Measurements from ENCODE around the gene MAGI3.
"Not testable (repeated sequence)": the region's sequence is repeated elsewhere in the genome, so short reads cannot be mapped to it uniquely, and the experiment has no call there.

MAGI3 gene

DNA sequence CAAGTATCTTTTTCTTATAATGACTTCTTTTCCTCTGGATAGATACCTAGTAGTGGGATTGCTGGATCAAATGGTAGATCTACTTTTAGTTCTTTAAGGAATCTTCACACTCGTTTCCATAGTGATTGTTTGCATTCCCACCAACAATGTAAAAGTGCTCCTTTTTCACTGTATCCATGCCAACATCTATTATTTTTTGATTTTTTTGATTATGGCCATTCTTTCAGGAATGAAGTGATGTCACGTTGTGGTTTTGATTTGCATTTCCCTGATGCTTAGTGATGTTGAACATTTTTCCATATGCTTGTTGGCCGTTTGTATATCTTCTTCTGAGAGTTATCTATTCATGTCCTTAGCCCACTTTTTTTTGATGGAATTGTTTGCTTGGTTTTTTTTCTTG is 94.8 kb downstream of the MAGI3 start:
- H3K36me3 ChIP-seq (ENCODE audit: control insufficient read depth, insufficient read depth, low read length); H3K4me1 ChIP-seq (ENCODE audit: control insufficient read depth, insufficient read depth, low read length); H3K9ac ChIP-seq (ENCODE audit: low read length); H3K27me3 ChIP-seq (ENCODE audit: control insufficient read depth, insufficient read depth, low read length); H3K27ac ChIP-seq (ENCODE audit: low read depth, low read length); H3K4me3 ChIP-seq (ENCODE audit: low read depth, low read length): not testable (repeated sequence)
- peaks cover 12% of the 10 kb centered on the region for H3K9me3 ChIP-seq (ENCODE audit: control insufficient read depth, insufficient read depth, low read depth, low read length)

DNA sequence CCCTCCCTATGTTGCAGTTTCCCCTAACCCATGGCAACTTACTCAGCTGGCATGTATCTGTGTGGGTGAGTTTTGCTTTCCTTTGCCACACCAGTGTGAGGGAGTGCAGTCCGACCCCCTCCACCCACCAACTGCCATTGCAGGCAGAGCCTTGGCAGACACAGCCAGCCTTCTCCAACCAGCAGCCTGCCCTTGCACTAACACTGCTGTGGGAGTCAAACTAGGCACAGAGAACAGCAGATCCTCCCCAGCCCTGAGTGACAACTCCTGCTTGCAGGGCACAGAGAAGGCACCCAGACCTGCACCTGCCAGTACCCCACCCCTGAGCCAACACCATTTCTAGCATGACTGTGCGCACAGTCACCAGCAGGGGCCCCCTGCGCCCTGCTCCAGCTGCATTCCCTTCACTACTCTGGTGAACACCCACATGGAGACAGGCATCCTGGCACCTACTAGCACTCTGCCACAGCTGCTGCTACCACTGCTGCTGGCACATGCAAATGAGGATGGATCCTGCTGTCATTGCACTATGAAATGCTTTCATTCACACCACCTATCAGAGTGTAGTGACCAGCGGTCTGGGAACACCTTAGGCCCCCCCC is 98.4 kb downstream of the MAGI3 start:
- Histone ChIP-seq H3K27me3 (ENCODE audit: control insufficient read depth, insufficient read depth, low read length) (no peaks in the 10 kb centered on the region), H3K27ac (ENCODE audit: low read depth, low read length) (no peak overlapping the region), H3K4me3 (ENCODE audit: low read depth, low read length) (no peak overlapping the region), H3K36me3 (ENCODE audit: control insufficient read depth, insufficient read depth, low read length) (no peaks in the 10 kb centered on the region), H3K9me3 (ENCODE audit: control insufficient read depth, insufficient read depth, low read depth, low read length) (peaks cover 22% of the 10 kb centered on the region; the same call in 1 of the 2 replicates), H3K4me1 (ENCODE audit: control insufficient read depth, insufficient read depth, low read length) (no peaks in the 10 kb centered on the region), H3K9ac (ENCODE audit: low read length) (no peak overlapping the region)

DNA sequence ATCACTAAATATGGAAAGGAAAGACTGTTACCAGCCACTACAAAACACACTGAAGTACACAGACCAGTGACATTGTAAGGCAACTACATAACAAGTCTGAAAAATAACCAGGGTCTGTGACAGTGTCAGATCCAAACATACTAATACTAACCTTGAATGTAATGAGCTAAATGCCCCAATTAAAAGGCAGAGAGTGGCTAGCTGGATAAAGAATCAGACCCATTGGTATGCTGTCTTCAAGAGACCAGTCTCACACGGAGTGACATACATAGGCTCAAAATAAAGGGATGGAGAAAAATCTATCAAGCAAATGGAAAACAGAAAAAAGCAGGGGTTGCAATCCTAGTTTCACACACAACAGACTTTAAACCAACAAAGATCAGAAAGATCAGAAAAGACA is 100.1 kb downstream of the MAGI3 start:
- Histone ChIP-seq H3K27ac (ENCODE audit: low read depth, low read length) (no peak overlapping the region), H3K27me3 (ENCODE audit: control insufficient read depth, insufficient read depth, low read length) (no peaks in the 10 kb centered on the region), H3K9ac (ENCODE audit: low read length) (no peak overlapping the region), H3K4me3 (ENCODE audit: low read depth, low read length) (no peak overlapping the region), H3K36me3 (ENCODE audit: control insufficient read depth, insufficient read depth, low read length) (no peaks in the 10 kb centered on the region), H3K4me1 (ENCODE audit: control insufficient read depth, insufficient read depth, low read length) (no peaks in the 10 kb centered on the region), H3K9me3 (ENCODE audit: control insufficient read depth, insufficient read depth, low read depth, low read length) (peaks cover 24% of the 10 kb centered on the region)

DNA sequence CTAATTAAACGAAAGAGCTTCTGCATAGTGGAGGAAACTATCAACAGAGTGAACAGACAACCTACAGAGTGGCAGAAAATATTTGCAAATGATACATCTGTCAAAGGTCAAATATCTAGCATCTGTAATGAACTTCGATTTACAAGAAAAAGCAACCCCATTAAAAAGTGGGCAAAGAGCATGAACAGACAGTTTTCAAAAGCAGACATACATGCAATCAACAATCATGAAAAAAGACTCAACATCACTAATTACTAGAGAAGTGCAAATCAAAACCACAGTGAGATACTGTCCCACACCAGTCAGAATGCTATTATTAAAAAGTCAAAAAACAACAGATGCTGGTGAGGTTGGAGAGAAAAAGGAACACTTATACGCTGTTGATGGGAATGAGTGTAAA is 103.2 kb downstream of the MAGI3 start:
- Histone ChIP-seq H3K9ac (ENCODE audit: low read length) (no peak overlapping the region), H3K4me1 (ENCODE audit: control insufficient read depth, insufficient read depth, low read length) (no peaks in the 10 kb centered on the region), H3K27ac (ENCODE audit: low read depth, low read length) (no peak overlapping the region), H3K9me3 (ENCODE audit: control insufficient read depth, insufficient read depth, low read depth, low read length) (peaks cover 18% of the 10 kb centered on the region), H3K36me3 (ENCODE audit: control insufficient read depth, insufficient read depth, low read length) (no peaks in the 10 kb centered on the region), H3K4me3 (ENCODE audit: low read depth, low read length) (no peak overlapping the region), H3K27me3 (ENCODE audit: control insufficient read depth, insufficient read depth, low read length) (no peaks in the 10 kb centered on the region)

DNA sequence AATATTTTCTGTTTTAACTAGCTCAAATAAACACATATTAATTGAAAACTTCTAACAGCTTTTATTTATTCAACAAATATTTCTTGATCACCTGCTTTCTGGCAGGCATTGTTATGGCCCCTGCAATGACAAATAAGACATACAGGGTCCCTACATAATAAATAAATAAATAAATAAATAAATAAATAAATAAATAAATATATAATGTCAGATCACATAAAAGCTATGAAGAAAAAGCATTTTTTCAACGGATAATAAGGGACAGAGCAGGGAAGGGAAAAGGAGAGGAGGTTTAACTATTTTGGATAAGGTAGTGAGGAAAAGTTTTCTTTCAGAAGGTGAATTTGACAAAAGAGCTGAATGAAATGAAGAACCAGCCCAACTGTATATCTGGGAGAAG is 115.0 kb downstream of the MAGI3 start:
- H3K9me3 ChIP-seq (ENCODE audit: control insufficient read depth, insufficient read depth, low read depth, low read length): peaks cover 6% of the 10 kb centered on the region; the same call in 1 of the 2 replicates
- no peak overlapping the region for H3K27ac ChIP-seq (ENCODE audit: low read depth, low read length)
- no peak overlapping the region for H3K4me3 ChIP-seq (ENCODE audit: low read depth, low read length)
- H3K9ac ChIP-seq (ENCODE audit: low read length): no peak overlapping the region
- no peaks in the 10 kb centered on the region for H3K36me3 ChIP-seq (ENCODE audit: control insufficient read depth, insufficient read depth, low read length)
- H3K27me3 ChIP-seq (ENCODE audit: control insufficient read depth, insufficient read depth, low read length): no peaks in the 10 kb centered on the region
- peaks cover 9% of the 10 kb centered on the region; the same call in 1 of the 2 replicates for H3K4me1 ChIP-seq (ENCODE audit: control insufficient read depth, insufficient read depth, low read length)

DNA sequence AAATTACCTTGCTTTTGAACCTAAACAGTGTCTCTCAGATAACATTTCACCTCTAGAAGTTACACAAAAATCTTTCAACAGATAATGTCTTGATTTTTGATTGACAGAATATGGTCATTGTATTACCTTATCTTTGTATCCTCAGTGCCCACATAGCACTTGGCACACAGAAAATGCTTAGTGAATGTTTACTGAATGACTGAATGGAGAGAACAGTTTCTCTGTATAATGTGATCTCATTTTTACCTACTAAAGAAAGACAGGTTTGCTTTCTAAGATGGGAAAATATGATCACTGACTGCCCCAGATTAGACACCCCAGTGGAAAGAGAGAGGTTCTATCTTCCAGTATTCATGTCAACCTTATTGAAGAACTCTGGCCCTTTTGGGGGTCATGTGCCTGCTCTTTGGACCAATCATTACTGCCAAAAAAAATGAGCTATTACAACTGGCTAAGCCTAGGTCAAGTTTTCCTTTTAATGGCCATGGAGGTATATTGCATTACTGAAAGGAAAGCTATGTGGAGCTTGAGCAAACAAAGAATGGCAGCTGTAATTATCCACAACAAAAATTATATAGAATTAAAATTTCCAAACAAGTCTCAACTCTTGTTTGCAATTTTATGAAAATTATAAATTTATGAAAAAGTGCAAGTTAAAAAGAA is 117.4 kb downstream of the MAGI3 start:
- H3K9me3 ChIP-seq (ENCODE audit: control insufficient read depth, insufficient read depth, low read depth, low read length): peaks cover 20% of the 10 kb centered on the region
- H3K27me3 ChIP-seq (ENCODE audit: control insufficient read depth, insufficient read depth, low read length): no peaks in the 10 kb centered on the region
- no peak overlapping the region for H3K9ac ChIP-seq (ENCODE audit: low read length)
- H3K36me3 ChIP-seq (ENCODE audit: control insufficient read depth, insufficient read depth, low read length): no peaks in the 10 kb centered on the region; the same call in 1 of the 2 replicates
- no peak overlapping the region for H3K4me3 ChIP-seq (ENCODE audit: low read depth, low read length)
- no peak overlapping the region for H3K27ac ChIP-seq (ENCODE audit: low read depth, low read length)
- H3K4me1 ChIP-seq (ENCODE audit: control insufficient read depth, insufficient read depth, low read length): peaks cover 9% of the 10 kb centered on the region; the same call in 1 of the 2 replicates

DNA sequence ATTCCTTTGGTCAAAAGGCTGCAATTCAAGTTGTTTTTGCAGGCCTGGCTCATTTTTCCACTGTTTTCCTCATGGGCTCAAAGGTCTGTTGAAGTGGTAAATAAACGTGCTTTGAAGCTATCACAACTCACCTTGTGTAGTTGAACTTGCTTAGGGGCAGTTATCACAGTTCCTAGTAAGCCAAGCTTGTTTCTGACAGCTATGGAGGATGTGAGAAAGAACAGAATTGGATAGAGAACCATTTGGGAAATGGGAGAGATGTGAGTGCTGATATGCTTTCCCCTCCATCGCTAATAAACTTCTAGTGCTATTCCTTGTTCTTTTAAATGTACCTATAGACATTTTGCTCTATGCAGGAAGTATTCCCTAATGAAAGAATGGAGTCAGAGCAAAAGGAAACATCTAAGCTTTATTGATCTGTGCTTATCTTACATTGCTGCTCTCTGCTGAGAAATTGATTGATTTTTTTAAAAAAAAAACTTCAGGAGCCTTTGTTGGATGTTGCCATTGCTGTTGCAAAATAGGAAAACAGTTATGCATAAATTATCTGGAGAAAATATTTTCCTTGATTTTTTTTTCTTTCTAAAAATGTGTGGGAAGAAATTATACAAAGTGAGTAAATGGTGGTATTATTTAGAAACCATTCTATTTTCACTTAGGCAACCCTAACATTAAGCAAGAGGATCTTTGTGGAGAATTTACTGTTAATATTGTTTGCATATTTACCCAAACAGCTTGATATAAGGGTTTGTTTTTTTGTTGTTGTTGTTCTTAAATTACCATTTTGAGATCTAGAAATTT is 118.2 kb downstream of the MAGI3 start:
- no peak overlapping the region for H3K27ac ChIP-seq (ENCODE audit: low read depth, low read length)
- peaks cover 20% of the 10 kb centered on the region for H3K9me3 ChIP-seq (ENCODE audit: control insufficient read depth, insufficient read depth, low read depth, low read length)
- no peaks in the 10 kb centered on the region for H3K27me3 ChIP-seq (ENCODE audit: control insufficient read depth, insufficient read depth, low read length)
- no peak overlapping the region for H3K9ac ChIP-seq (ENCODE audit: low read length)
- no peak overlapping the region for H3K4me3 ChIP-seq (ENCODE audit: low read depth, low read length)
- no peaks in the 10 kb centered on the region; the same call in 1 of the 2 replicates for H3K36me3 ChIP-seq (ENCODE audit: control insufficient read depth, insufficient read depth, low read length)
- H3K4me1 ChIP-seq (ENCODE audit: control insufficient read depth, insufficient read depth, low read length): peaks cover 9% of the 10 kb centered on the region; the same call in 1 of the 2 replicates

DNA sequence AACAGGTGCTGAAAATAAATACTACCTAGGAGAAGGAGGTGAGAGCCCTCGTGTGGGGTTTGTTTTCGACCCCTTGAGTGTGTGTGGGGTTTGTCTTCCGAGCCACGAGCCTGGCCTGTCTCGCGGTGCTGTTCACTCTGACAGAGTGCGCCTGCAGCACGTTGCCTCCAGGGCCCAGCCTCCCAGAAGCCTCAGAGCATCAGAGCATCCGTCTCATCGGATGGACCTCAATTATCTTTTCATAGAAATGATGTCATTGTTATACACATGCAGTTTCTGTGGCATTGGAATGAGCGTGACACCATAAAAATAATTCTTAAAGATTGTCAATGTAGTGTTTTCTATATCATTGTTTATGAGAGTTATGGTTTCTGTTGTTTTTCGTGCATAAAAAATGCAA is 119.5 kb downstream of the MAGI3 start:
- not testable (repeated sequence) for H3K36me3 ChIP-seq (ENCODE audit: control insufficient read depth, insufficient read depth, low read length); H3K27me3 ChIP-seq (ENCODE audit: control insufficient read depth, insufficient read depth, low read length); H3K27ac ChIP-seq (ENCODE audit: low read depth, low read length); H3K4me3 ChIP-seq (ENCODE audit: low read depth, low read length); H3K9ac ChIP-seq (ENCODE audit: low read length); H3K4me1 ChIP-seq (ENCODE audit: control insufficient read depth, insufficient read depth, low read length)
- peaks cover 20% of the 10 kb centered on the region for H3K9me3 ChIP-seq (ENCODE audit: control insufficient read depth, insufficient read depth, low read depth, low read length)

DNA sequence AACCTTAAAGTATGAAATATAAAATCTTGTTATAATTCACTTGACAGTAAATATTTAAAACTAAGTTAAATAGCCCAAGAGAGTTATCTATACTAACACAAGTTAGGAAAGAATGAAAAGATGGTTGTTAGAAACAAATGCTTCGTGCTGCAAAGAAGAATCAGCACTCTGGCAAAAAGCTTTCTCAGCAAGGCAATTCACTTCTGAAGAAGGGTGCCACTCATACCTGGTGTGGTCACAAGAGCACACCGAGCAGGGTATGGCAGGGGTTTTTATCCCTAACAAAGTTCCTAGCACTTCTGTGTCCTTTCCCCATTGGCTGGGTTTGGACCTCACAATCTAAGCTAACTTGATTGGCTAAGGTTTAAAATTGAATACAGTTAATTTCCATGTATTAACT is 121.0 kb downstream of the MAGI3 start:
- no peak overlapping the region for H3K9ac ChIP-seq (ENCODE audit: low read length)
- no peaks in the 10 kb centered on the region for H3K27me3 ChIP-seq (ENCODE audit: control insufficient read depth, insufficient read depth, low read length)
- peaks cover 4% of the 10 kb centered on the region; the same call in 1 of the 2 replicates for H3K4me1 ChIP-seq (ENCODE audit: control insufficient read depth, insufficient read depth, low read length)

DNA sequence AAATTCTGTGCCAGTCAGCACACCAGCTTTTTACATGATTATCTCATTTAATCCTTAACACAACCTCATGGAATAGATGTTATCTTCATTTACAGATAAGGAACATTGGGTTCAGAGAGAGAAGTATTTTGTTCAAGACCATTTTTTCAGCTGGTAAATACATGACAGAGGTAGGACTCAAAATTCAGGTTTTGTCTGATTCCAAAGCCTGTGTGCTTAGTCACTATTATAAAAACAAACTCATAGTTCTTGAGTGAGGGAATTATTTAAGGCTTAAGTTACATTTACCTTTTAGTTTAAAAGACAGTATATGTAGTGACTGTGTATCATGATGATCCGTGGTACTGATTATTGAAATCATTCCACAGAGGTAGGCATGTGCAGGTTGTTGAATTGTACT is 125.2 kb downstream of the MAGI3 start:
- H3K27ac ChIP-seq (ENCODE audit: low read depth, low read length): no peak overlapping the region
- no peaks in the 10 kb centered on the region for H3K4me1 ChIP-seq (ENCODE audit: control insufficient read depth, insufficient read depth, low read length)
- H3K36me3 ChIP-seq (ENCODE audit: control insufficient read depth, insufficient read depth, low read length): no peaks in the 10 kb centered on the region; the same call in 1 of the 2 replicates
- no peak overlapping the region for H3K4me3 ChIP-seq (ENCODE audit: low read depth, low read length)
- H3K9me3 ChIP-seq (ENCODE audit: control insufficient read depth, insufficient read depth, low read depth, low read length): peaks cover 13% of the 10 kb centered on the region
- no peak overlapping the region for H3K9ac ChIP-seq (ENCODE audit: low read length)
- no peaks in the 10 kb centered on the region for H3K27me3 ChIP-seq (ENCODE audit: control insufficient read depth, insufficient read depth, low read length)

More for the DNA sequence above, 121.0 kb downstream of the MAGI3 start:
- Histone ChIP-seq H3K27ac (ENCODE audit: low read depth, low read length) (no peak overlapping the region), H3K36me3 (ENCODE audit: control insufficient read depth, insufficient read depth, low read length) (no peaks in the 10 kb centered on the region; the same call in 1 of the 2 replicates), H3K9me3 (ENCODE audit: control insufficient read depth, insufficient read depth, low read depth, low read length) (peaks cover 20% of the 10 kb centered on the region), H3K4me3 (ENCODE audit: low read depth, low read length) (no peak overlapping the region)

DNA sequence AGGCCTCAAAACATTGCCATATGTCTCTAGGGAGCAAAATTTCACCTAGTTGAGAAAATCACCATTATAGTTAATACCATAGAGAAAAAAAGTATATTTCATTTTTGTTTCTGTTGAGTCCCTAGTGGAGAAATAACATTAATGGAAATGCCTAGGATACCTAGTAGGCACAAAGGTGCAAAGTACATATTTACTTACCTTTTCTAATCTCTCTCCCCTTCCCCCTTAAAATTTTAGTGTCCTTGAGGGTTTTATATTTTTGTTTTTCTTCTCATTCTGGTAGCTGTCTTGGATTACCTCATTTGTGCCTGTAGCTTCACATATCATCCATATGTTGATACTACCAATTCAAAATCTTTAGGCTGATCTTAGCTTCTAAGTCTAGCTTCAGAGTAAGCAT is 127.0 kb downstream of the MAGI3 start:
- H3K9me3 ChIP-seq (ENCODE audit: control insufficient read depth, insufficient read depth, low read depth, low read length): no peaks in the 10 kb centered on the region
- H3K27ac ChIP-seq (ENCODE audit: low read depth, low read length): no peak overlapping the region
- H3K4me3 ChIP-seq (ENCODE audit: low read depth, low read length): no peak overlapping the region
- H3K4me1 ChIP-seq (ENCODE audit: control insufficient read depth, insufficient read depth, low read length): no peaks in the 10 kb centered on the region
- no peaks in the 10 kb centered on the region for H3K27me3 ChIP-seq (ENCODE audit: control insufficient read depth, insufficient read depth, low read length)
- no peaks in the 10 kb centered on the region for H3K36me3 ChIP-seq (ENCODE audit: control insufficient read depth, insufficient read depth, low read length)
- no peak overlapping the region for H3K9ac ChIP-seq (ENCODE audit: low read length)
